ENCODE data around the gene ITPRID1.

DNA sequence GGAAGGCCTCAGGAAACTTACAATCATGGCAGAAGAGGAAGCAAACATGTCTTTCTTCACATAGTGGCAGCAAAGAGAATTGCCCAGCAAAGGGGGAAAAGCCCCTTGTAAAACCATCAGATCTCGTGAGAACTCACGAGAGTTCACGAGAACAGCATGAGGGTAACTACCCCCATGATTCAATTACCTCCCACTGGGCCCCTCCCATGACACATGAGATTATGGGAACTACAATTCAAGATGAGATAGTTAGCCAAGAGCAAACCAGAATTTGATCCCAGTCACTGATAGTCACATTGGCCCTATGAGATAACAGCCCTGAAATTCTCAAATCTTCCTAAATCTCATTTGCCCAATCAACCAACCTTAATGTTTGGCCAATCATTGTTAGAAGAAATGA lies 18.2 kb upstream of the ITPRID1 start:
- TF ChIP-seq, protein P1, sequence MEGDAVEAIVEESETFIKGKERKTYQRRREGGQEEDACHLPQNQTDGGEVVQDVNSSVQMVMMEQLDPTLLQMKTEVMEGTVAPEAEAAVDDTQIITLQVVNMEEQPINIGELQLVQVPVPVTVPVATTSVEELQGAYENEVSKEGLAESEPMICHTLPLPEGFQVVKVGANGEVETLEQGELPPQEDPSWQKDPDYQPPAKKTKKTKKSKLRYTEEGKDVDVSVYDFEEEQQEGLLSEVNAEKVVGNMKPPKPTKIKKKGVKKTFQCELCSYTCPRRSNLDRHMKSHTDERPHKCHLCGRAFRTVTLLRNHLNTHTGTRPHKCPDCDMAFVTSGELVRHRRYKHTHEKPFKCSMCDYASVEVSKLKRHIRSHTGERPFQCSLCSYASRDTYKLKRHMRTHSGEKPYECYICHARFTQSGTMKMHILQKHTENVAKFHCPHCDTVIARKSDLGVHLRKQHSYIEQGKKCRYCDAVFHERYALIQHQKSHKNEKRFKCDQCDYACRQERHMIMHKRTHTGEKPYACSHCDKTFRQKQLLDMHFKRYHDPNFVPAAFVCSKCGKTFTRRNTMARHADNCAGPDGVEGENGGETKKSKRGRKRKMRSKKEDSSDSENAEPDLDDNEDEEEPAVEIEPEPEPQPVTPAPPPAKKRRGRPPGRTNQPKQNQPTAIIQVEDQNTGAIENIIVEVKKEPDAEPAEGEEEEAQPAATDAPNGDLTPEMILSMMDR (IDR thresholded peaks at IDR 0.05) = no peak
- TF ChIP-seq POLR2A (IDR thresholded peaks at IDR 0.05) (no peak), POLR2AphosphoS5 (IDR thresholded peaks at IDR 0.05) (no peak), EP300 (IDR thresholded peaks at IDR 0.05) (no peak)
